HFF-Myc (cell line): ENCODE data around the gene ZMIZ1.

Experiments used
- DNase-seq: peaks from one replicate; pipeline ENCODE4 v3.0.0-alpha.2; 2011; ENCODE audit warnings: low read depth; ENCODE audit errors: extremely low read depth
- H3K4me3 ChIP-seq: replicated peaks from 2 replicates; pipeline ENCODE4 v1.5.1; 2011; ENCODE audit warnings: low read depth, mild to moderate bottlenecking, control low read depth, low read length
- CTCF ChIP-seq: IDR thresholded peaks from 2 replicates; pipeline ENCODE4 v1.5.1; 2012; ENCODE audit warnings: mild to moderate bottlenecking, low read depth, low read length, control low read depth; ENCODE audit errors: missing control alignments

Gene ZMIZ1

GRCh38 chr10:79197558-79197957 is 128.8 kb downstream of the ZMIZ1 start:
- no peak overlapping the region for H3K4me3 ChIP-seq
- no peak for TF ChIP-seq CTCF
- no peak for DNase-seq

- no peak overlapping the region for H3K4me3 ChIP-seq
- DNase-seq, result no peak
- no peak for TF ChIP-seq CTCF
These were observed 131.6 kb downstream of the ZMIZ1 start for GRCh38 chr10:79200346-79200745.

- H3K4me3 ChIP-seq, result no peak overlapping the region
- TF ChIP-seq CTCF, result no peak
- DNase-seq, result no peak
These were observed 132.9 kb downstream of the ZMIZ1 start for GRCh38 chr10:79201706-79202105.

- no peak overlapping the region for H3K4me3 ChIP-seq
- TF ChIP-seq CTCF, result peak; percentile 75
- DNase-seq, result no peak
These were observed 133.6 kb downstream of the ZMIZ1 start for GRCh38 chr10:79202188-79203013.

- DNase-seq, result no peak
- no peak overlapping the region for H3K4me3 ChIP-seq
- no peak for TF ChIP-seq CTCF
These were observed 134.4 kb downstream of the ZMIZ1 start for GRCh38 chr10:79203014-79203644.

GRCh38 chr10:79203833-79204232 is 135.1 kb downstream of the ZMIZ1 start:
- DNase-seq, result no peak
- no peak overlapping the region for H3K4me3 ChIP-seq
- TF ChIP-seq CTCF, result no peak
